DOHH2 (cell line): Measurements from ENCODE around the gene FARS2.

ENCODE experiments used
- H3F3A ChIP-seq: fragments of 200-600 bp; sonication (generic), shearing (Covaris generic); 2 replicates; pipeline ENCODE4 v1.6.0; 2016; ENCODE audit warnings: antibody characterized with exemption, mild to moderate bottlenecking; ENCODE audit not compliant: control insufficient read depth, insufficient read depth
- H3K27ac ChIP-seq: fragments of 200-600 bp; sonication (generic); 2 replicates; pipeline ENCODE4 v1.5.1; 2014; ENCODE audit warnings: low read depth, mild to moderate bottlenecking, low read length, moderate library complexity
- H3K27me3 ChIP-seq: fragments of 200-600 bp; sonication (generic); 2 replicates; pipeline ENCODE4 v1.6.1; 2014; ENCODE audit warnings: mild to moderate bottlenecking, low read length, mixed read lengths; ENCODE audit not compliant: control insufficient read depth
- H3K36me3 ChIP-seq: fragments of 200-600 bp; sonication (generic); 2 replicates; pipeline ENCODE4 v1.6.1; 2014; ENCODE audit warnings: mild to moderate bottlenecking, low read length, moderate library complexity, mixed read lengths; ENCODE audit not compliant: control insufficient read depth
- H3K4me1 ChIP-seq: fragments of 200-600 bp; sonication (generic); 2 replicates; pipeline ENCODE4 v1.6.1; 2014; ENCODE audit warnings: mild to moderate bottlenecking, low read length, mixed read lengths; ENCODE audit not compliant: control insufficient read depth
- H3K4me2 ChIP-seq: fragments of 200-600 bp; sonication (generic); 2 replicates; pipeline ENCODE4 v1.6.0; 2014; ENCODE audit warnings: mild to moderate bottlenecking, low read length, moderate library complexity
- H3K4me3 ChIP-seq: fragments of 200-600 bp; sonication (generic); 2 replicates; pipeline ENCODE4 v1.5.1; 2014; ENCODE audit warnings: mild to moderate bottlenecking, low read length, mixed read lengths
- H3K79me2 ChIP-seq: fragments of 200-600 bp; sonication (generic); 2 replicates; pipeline ENCODE4 v1.6.1; 2014; ENCODE audit warnings: mild to moderate bottlenecking, low read length, mixed read lengths; ENCODE audit not compliant: control insufficient read depth
- H3K9me2 ChIP-seq: fragments of 200-600 bp; sonication (generic); replicated peaks from 2 replicates; pipeline ENCODE4 v1.6.1; 2014; ENCODE audit warnings: mild to moderate bottlenecking, low read length, mixed read lengths; ENCODE audit not compliant: control insufficient read depth
- H3K9me3 ChIP-seq: fragments of 200-600 bp; sonication (generic); 2 replicates; pipeline ENCODE4 v1.6.1; 2014; ENCODE audit warnings: antibody characterized with exemption, low read length, mixed read lengths; ENCODE audit not compliant: control insufficient read depth, insufficient read depth
- H4K20me1 ChIP-seq: fragments of 200-600 bp; sonication (generic); 2 replicates; pipeline ENCODE4 v1.6.0; 2014; ENCODE audit warnings: low read depth, mild to moderate bottlenecking, antibody characterized with exemption, low read length, moderate library complexity; ENCODE audit not compliant: control insufficient read depth, insufficient read depth
- EZH2phosphoT487 ChIP-seq: fragments of 200-600 bp; sonication (generic); IDR thresholded peaks from 2 replicates; pipeline ENCODE4 v1.6.1; 2017; ENCODE audit warnings: borderline replicate concordance, mild to moderate bottlenecking, antibody characterized with exemption, low read length, moderate library complexity, mixed read lengths
- TF ChIP-seq, protein P1 (sequence below): fragments of 200-600 bp; sonication (generic); IDR thresholded peaks from one replicate; pipeline ENCODE4 v1.5.1; 2014; ENCODE audit warnings: antibody characterized with exemption, mild to moderate bottlenecking, low read depth, low read length; ENCODE audit not compliant: poor library complexity, severe bottlenecking

FARS2 gene

DNA sequence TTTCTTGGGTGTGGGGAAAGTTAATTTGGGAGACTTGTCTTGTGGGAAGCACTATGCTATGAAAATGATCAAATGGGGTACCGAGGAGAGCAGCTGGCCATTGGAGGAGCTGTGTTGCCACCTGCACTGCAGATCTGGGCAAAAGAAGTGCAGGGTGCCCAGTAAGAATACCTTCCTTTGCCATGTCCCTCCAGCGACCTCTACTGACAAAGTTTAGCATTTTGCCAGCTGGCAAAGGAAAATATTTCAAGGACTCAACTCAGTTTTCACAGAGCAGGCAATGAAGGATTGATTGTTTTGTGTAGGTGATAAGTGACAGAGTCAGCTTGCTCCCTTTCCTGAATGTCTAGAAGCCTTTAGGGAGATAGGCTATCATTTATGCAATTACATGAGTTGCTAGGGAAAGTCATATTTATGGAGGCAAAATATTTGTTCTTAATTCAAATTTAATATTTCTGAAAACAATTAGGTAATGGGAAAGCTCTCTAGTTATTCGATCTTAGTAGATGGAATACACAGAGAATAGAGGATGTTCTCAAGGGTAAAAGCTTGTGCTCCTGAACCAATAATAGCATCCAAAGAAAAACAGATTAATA, 118.4 kb downstream of the FARS2 start:
- no peak overlapping the region for H3K4me3 ChIP-seq
- no peak overlapping the region for H3K27ac ChIP-seq
- no peaks in the 10 kb centered on the region for H3K4me1 ChIP-seq
- no peaks in the 10 kb centered on the region for H3K9me2 ChIP-seq
- H3K36me3 ChIP-seq = no peaks in the 10 kb centered on the region
- no peaks in the 10 kb centered on the region for H3F3A ChIP-seq
- H3K79me2 ChIP-seq = no peaks in the 10 kb centered on the region
- no peaks in the 10 kb centered on the region for H3K27me3 ChIP-seq
- no peak overlapping the region for H3K4me2 ChIP-seq
- no peaks in the 10 kb centered on the region for H3K9me3 ChIP-seq
- H4K20me1 ChIP-seq = peaks cover 2% of the 10 kb centered on the region; the same call in 1 of the 2 replicates
- no peak for TF ChIP-seq EZH2phosphoT487
- TF ChIP-seq, protein P1, sequence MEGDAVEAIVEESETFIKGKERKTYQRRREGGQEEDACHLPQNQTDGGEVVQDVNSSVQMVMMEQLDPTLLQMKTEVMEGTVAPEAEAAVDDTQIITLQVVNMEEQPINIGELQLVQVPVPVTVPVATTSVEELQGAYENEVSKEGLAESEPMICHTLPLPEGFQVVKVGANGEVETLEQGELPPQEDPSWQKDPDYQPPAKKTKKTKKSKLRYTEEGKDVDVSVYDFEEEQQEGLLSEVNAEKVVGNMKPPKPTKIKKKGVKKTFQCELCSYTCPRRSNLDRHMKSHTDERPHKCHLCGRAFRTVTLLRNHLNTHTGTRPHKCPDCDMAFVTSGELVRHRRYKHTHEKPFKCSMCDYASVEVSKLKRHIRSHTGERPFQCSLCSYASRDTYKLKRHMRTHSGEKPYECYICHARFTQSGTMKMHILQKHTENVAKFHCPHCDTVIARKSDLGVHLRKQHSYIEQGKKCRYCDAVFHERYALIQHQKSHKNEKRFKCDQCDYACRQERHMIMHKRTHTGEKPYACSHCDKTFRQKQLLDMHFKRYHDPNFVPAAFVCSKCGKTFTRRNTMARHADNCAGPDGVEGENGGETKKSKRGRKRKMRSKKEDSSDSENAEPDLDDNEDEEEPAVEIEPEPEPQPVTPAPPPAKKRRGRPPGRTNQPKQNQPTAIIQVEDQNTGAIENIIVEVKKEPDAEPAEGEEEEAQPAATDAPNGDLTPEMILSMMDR = peak; percentile 79

GRCh38 chr6:5383856-5384255, 122.5 kb downstream of the FARS2 start:
- Histone ChIP-seq H3K4me3 (no peak overlapping the region), H3K27me3 (no peaks in the 10 kb centered on the region), H3K79me2 (no peaks in the 10 kb centered on the region), H3K27ac (no peak overlapping the region), H3F3A (no peaks in the 10 kb centered on the region), H3K4me2 (no peak overlapping the region), H4K20me1 (peaks cover 4% of the 10 kb centered on the region), H3K9me2 (no peaks in the 10 kb centered on the region), H3K4me1 (no peaks in the 10 kb centered on the region), H3K36me3 (no peaks in the 10 kb centered on the region), H3K9me3 (no peaks in the 10 kb centered on the region)
- no peak for TF ChIP-seq EZH2phosphoT487
- TF ChIP-seq, protein P1 = no peak

- H3F3A ChIP-seq = no peaks in the 10 kb centered on the region
These were observed 123.0 kb downstream of the FARS2 start for GRCh38 chr6:5384276-5384675.

More at GRCh38 chr6:5384276-5384675, 123.0 kb downstream of the FARS2 start:
- Histone ChIP-seq H3K4me3 (no peak overlapping the region), H3K9me2 (no peaks in the 10 kb centered on the region), H3K4me1 (no peaks in the 10 kb centered on the region), H3K4me2 (no peak overlapping the region), H3K9me3 (no peaks in the 10 kb centered on the region), H3K27me3 (no peaks in the 10 kb centered on the region), H3K79me2 (no peaks in the 10 kb centered on the region), H3K27ac (no peak overlapping the region), H3K36me3 (no peaks in the 10 kb centered on the region), H4K20me1 (peaks cover 4% of the 10 kb centered on the region)
- TF ChIP-seq, protein P1 = no peak
- no peak for TF ChIP-seq EZH2phosphoT487
